ENCODE data around the gene SMAP2. TPM values are rescaled to one million over a fixed set of nuclear protein-coding genes. Genes with fewer than 3 reads are reported as not detected.

The SMAP2 gene
- total and polyA plus RNA-seq, 2 donors (not counting 3 experiments of a cell fraction or from before 2014, with no cell fraction given) = 8.0 to 11.1 TPM

DNA sequence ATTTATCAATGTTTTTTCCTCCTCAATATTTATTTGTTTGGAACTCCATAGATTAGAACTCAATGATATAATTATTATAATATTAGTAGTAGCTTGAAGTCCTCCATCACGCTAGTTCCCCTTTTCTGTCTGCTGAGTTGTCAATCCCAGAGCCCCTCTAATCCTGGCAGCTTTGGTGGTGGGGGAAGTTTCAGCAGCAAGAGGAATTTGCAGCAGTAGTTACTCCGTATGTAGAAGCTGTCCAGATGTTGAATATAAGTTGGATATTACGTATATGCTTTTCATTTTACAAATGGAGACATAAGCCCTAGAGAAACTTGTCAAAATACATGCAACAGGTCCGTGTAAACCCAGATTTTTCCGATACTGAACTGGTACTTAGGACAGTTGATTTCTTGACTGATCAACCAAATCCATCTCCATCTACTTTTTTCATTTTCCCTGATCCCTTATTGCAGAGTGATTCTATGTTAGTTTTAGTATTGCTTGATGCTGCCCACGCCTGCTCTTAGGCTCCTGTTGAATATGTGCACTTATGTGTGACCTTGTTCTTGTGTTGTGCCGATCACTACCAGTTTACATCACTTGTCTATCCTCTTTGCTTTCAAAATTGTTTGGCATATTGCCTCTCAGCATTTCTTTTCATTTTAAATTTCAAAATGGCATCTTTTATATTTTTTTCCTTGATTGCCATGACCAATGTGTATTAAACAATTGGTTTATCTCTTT, 28.1 kb downstream of the SMAP2 start:
- CTCF ChIA-PET = no interaction called here
- Histone ChIP-seq H3K9ac (replicated peaks; ENCODE audit: extremely low read depth, insufficient read depth, low read length) (no peak overlapping the region), H4K20me1 (replicated peaks; ENCODE audit: control insufficient read depth, extremely low read depth, insufficient read depth, low read length) (no peaks in the 10 kb centered on the region), H2AFZ (ENCODE audit: low read depth, low read length) (no peak overlapping the region), H3K27ac (ENCODE audit: insufficient read depth, low read depth, low read length) (no peak overlapping the region), H3K9me1 (replicated peaks; ENCODE audit: control insufficient read depth, extremely low read depth, insufficient read depth, low read length) (no peaks in the 10 kb centered on the region), H3K27me3 (ENCODE audit: control insufficient read depth in 2 of 2, insufficient read depth in 2 of 2, low read length in 2 of 2) (no peaks in the 10 kb centered on the region), H3K4me1 (ENCODE audit: control insufficient read depth, extremely low read depth, insufficient read depth, low read length) (no peaks in the 10 kb centered on the region), H3K79me2 (ENCODE audit: control insufficient read depth, insufficient read depth, low read length) (no peaks in the 10 kb centered on the region), H3K4me3 (replicated peaks in 1 of 3; ENCODE audit: insufficient read depth in 1 of 3, low read depth in 1 of 3, low read length in 3 of 3) (no peak overlapping the region), H3K9me3 (replicated peaks; ENCODE audit: control insufficient read depth, insufficient read depth, low read length) (no peaks in the 10 kb centered on the region), H3K36me3 (ENCODE audit: control insufficient read depth in 2 of 2, extremely low read depth in 1 of 2, insufficient read depth in 2 of 2, low read length in 2 of 2) (no peaks in the 10 kb centered on the region), H3K4me2 (ENCODE audit: insufficient read depth, low read length) (no peak overlapping the region)
- dilution Hi-C loops (cut with MboI; ENCODE audit: extremely low pct_ligation_motif_present, low sequenced_read_pairs) (no loop called here), intact Hi-C loops (cut with micrococcal nuclease) (no loop called here)
- DNase-seq (ENCODE audit: low read depth, low spot score) (no peak), FAIRE-seq (no peak)
- BruUV-seq (replicated peaks) = no TSS peak
- POLR2A ChIA-PET = no interaction called here
- TF ChIP-seq FOS (IDR thresholded peaks at IDR 0.05; ENCODE audit: borderline replicate concordance, insufficient read depth, low read length) = no peak
- TF ChIP-seq POLR2AphosphoS5 (IDR thresholded peaks at IDR 0.05; ENCODE audit: insufficient read depth, low read depth, low read length) = no peak
- TF ChIP-seq, protein P1, sequence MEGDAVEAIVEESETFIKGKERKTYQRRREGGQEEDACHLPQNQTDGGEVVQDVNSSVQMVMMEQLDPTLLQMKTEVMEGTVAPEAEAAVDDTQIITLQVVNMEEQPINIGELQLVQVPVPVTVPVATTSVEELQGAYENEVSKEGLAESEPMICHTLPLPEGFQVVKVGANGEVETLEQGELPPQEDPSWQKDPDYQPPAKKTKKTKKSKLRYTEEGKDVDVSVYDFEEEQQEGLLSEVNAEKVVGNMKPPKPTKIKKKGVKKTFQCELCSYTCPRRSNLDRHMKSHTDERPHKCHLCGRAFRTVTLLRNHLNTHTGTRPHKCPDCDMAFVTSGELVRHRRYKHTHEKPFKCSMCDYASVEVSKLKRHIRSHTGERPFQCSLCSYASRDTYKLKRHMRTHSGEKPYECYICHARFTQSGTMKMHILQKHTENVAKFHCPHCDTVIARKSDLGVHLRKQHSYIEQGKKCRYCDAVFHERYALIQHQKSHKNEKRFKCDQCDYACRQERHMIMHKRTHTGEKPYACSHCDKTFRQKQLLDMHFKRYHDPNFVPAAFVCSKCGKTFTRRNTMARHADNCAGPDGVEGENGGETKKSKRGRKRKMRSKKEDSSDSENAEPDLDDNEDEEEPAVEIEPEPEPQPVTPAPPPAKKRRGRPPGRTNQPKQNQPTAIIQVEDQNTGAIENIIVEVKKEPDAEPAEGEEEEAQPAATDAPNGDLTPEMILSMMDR (IDR thresholded peaks at IDR 0.05; ENCODE audit: extremely low read depth in 1 of 2, insufficient read depth in 1 of 2, low read depth in 1 of 2, low read length in 2 of 2) = no peak
- TF ChIP-seq POLR2A (IDR thresholded peaks at IDR 0.05; ENCODE audit: low read depth, low read length) = no peak
- no peak for TF ChIP-seq JUN (IDR thresholded peaks at IDR 0.05; ENCODE audit: borderline replicate concordance, insufficient read depth, insufficient read length, low read depth)
- no peak for TF ChIP-seq MYC (IDR thresholded peaks at IDR 0.05; ENCODE audit: low read depth, low read length)
- TF ChIP-seq, protein P2, sequence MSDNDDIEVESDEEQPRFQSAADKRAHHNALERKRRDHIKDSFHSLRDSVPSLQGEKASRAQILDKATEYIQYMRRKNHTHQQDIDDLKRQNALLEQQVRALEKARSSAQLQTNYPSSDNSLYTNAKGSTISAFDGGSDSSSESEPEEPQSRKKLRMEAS (IDR thresholded peaks at IDR 0.05; ENCODE audit: insufficient read depth, insufficient read length) = no peak
- no peak for TF ChIP-seq EZH2 (IDR thresholded peaks at IDR 0.05; ENCODE audit: borderline replicate concordance, low read depth, low read length, severe bottlenecking)
- TF ChIP-seq GATA2 (IDR thresholded peaks at IDR 0.05; ENCODE audit: insufficient read depth, insufficient read length, low read depth, low read length) = no peak
